NCI-H82 treated with DMSO at 0.1 percent for 48 hours (cell line): ENCODE data around the gene AIFM3.
"Not testable (repeated sequence)": the region's sequence is repeated elsewhere in the genome, so short reads cannot be mapped to it uniquely, and the experiment has no call there.

Source experiments
- DNase-seq: peaks from one replicate; lab custom pipeline; 2025; ENCODE audit not compliant: unreplicated experiment; lab: John Stamatoyannopoulos, UW

AIFM3 gene

GRCh38 chr22:20957102-20957682 lies 9.9 kb upstream of the AIFM3 start:
- no peak for DNase-seq

GRCh38 chr22:20957683-20958431 lies 9.2 kb upstream of the AIFM3 start:
- DNase-seq = no peak

GRCh38 chr22:20959578-20960461 lies 7.2 kb upstream of the AIFM3 start:
- no peak for DNase-seq

GRCh38 chr22:20960609-20961008 lies 6.4 kb upstream of the AIFM3 start:
- DNase-seq = no peak

DNA sequence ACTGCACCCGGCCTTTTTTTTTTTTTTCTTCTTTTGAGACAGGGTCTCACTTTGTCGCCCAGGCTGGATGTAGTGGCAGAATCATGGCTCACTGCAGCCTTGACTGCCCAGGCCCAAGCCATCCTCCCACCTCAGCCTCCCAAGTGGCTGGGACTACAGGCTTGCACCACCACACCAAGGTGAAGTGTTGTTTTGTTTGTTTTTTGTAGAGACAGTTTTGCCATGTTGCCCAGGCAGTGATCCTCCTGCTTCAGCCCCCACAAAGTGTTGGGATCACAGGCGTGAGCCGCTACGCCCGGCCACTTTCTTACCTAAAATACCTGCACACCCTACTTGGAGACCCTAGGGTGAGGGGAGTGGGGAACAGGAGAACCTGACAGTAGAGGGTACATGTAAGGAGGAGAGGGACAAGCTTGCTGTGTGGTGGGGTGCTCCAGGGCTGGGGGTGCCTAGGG lies 4.5 kb upstream of the AIFM3 start:
- DNase-seq = no peak

DNA sequence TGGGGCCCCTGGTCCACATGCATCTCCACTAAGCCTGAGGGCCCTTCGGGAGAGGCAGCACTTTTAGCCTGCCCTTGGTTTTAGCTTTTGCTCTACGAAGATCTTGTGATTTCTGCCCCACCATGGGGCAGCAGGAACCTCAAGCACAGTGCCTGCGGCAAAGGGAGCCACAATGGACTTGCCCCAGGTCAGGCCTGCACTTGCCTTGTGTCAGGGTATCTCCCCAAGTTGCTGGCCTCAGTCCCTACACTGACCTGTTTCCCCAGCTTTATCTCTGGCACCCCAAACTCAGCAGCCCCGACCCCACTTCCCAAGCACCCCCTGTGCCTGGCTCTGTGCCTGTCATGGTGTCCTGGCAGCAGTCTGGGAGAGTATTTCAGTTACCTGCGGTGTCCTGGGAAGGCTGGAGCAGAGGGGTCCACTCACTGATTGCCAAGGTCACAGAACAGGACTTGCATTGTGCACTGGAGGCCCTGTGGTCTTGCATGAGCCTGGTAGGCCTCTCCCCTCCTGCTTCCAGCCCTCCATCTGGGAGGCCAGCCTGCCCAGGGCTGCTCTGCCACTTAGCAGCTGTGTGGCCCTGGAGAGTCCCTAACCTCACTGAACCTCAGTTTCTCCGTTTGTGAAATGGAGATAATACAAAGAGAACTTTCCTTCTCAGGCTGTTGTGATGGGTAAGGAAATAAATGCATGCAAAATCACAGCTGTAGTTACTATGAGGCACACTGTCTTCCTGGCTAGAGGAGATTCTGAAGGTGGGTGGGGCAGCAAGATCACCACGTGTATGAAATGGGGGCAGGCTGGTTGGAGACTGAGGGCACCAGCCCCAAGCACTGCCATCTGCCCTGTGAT lies 3.6 kb upstream of the AIFM3 start:
- no peak for DNase-seq

GRCh38 chr22:20964090-20964798 lies 2.8 kb upstream of the AIFM3 start:
- no peak for DNase-seq

DNA sequence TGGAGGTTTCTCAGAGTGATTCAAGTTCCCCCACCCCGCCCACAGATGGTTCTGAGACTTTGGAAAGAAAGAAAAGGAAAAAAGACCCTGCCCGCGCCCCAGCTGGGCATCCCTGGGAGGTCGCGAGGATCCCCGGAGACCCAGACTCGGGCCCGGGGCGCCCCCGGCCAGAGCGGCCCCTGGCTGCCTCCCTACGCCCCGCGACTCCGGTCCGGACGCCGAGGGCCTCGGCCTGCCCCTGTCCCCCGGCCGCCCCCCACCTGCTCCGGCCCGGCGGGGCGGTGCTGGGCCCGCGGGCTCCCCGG lies 2.3 kb upstream of the AIFM3 start:
- DNase-seq = no peak

DNA sequence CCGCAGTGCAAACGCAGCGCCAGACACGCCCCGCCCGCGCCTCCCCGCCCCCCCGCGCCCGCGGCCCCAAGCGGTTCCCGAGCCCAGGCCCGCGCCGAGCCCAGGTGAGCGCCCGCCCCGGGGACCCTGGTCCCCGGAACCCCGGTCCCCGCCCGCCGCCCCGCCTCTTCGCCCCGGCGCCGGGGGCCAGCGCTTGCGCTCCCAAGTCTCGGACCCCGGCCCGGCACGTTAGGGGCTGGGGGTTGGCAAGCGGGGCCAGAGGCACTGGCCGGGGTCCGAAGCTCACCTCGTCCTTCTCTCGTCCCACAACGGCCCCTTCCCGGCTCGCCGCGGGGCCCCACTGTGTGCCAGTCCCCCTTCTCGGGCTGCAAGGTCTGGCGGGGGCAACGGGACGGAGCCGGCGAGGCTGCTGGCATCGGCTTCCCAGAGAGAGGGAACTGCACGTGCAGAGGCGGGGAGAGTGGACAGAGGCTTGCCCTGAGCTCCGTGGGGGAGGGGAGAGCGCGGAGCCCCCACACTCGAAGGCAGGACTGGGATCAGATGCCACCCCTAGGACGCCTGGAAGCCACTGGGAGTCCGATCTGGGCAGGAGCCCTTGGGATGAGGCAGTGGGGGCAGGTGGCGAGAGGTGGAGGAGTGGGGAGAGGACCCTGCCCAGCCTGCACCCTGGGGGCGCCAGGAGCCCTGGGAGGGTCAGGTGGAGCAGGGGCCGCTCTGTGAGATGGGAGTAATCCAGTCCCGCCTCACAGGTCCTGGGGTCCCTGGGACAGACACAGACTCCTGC lies 1.8 kb upstream of the AIFM3 start:
- no peak for DNase-seq

- no peak for DNase-seq
Measured at GRCh38 chr22:20965888-20966855, 883 bp upstream of the AIFM3 start.

DNA sequence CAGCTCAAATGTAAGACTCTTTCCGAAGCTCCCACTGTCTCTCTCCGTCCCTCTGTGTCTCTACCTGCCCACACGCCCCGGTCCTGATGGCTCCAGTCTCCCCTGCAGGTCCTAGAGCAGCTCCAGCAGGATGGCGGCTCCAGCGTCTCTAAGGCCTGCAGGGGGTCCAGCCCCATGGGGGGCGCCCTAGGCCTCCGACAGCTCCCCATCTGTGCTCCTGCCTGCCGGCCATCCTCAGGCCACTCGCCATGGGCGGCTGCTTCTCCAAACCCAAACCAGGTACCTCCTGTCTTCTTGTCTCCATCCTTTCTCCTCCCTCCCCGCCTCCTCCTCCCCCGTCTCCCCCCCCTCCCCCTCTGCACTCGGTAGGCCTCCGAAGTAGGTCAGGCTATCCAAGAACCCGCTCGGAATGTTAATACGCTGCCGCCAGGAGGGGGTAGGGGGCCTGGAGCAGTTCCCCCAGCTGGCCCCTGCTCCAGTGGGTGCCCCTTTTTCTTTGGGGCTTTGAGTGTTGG lies 699 bp downstream of the AIFM3 start:
- no peak for DNase-seq

GRCh38 chr22:20968281-20968977 lies 1.4 kb downstream of the AIFM3 start:
- no peak for DNase-seq

- no peak for DNase-seq
Measured at GRCh38 chr22:20970939-20971657, 4.0 kb downstream of the AIFM3 start.

DNA sequence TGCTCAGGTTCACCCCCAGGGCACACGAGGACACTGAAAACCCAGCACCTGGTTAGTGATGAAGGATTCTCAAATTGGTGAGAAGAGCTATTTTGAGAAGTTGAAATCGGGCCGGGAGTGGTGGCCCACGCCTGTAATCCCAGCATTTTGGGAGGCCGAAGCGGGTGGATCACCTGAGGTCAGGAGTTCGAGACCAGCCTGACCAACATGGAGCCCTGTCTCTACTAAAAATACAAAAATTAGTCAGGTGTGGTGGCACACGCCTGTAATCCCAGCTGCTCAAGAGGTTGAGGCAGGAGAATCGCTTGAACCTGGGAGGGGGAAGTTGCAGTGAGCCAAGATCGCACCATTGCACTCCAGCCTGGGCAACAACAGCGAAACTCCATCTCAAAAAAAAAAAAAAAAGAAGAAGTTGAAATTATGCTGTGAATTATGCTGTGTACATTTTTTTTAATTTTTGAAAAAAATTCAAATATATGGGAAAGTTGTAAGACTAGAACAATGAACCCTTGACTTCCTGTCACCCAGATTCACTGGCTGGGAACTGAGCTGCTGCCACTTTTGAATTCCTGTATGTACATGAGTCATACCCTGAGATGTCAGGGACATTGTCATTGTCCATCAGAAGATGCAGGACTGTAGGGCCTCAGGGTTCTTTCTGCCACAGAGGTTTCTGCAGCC lies 5.1 kb downstream of the AIFM3 start:
- not testable (repeated sequence) for DNase-seq

GRCh38 chr22:20972933-20973577 lies 6.0 kb downstream of the AIFM3 start:
- no peak for DNase-seq
